ENCODE data around the gene RAD51B. TPM values are rescaled to one million over a fixed set of nuclear protein-coding genes. Genes with fewer than 3 reads are reported as not detected.

RAD51B gene
- polyA plus RNA-seq, 3 donors, result 3.6 to 11.6 (median 9.4) TPM

- H3K36me3 ChIP-seq (replicated peaks in 1 of 2; ENCODE audit: control insufficient read depth in 1 of 2, insufficient read depth in 2 of 2, low read length in 2 of 2), result no peaks in the 10 kb centered on the region
- no peak overlapping the region for H3K27ac ChIP-seq (ENCODE audit: low read depth in 1 of 2, low read length in 2 of 2)
- peaks cover 14 to 16% of the 10 kb centered on the region in 2 donors for H3K9me3 ChIP-seq (replicated peaks in 1 of 2; ENCODE audit: control insufficient read depth in 1 of 2, insufficient read depth in 1 of 2, low read length in 2 of 2)
- Mint-ChIP-seq H3K27me3 (ENCODE audit: low read depth in 3 of 3) (peaks cover 0 to 7% (median 3%) of the 10 kb centered on the region in 3 donors), H3K27ac (no peak overlapping the region), H3K36me3 (peaks cover 3 to 4% of the 10 kb centered on the region in 2 donors), H3K4me3 (no peak overlapping the region), H3K9me3 (peaks cover 9 to 31% (median 27%) of the 10 kb centered on the region in 7 donors), H3K4me1 (peaks cover 16% of the 10 kb centered on the region)
- H3K4me3 ChIP-seq (replicated peaks in 1 of 3; ENCODE audit: low read depth in 2 of 3, low read length in 3 of 3), result no peak overlapping the region
- no peaks in the 10 kb centered on the region for H4K20me1 ChIP-seq (ENCODE audit: insufficient read depth, low read length)
- no peak for TF ChIP-seq CTCF (IDR thresholded peaks at IDR 0.05)
- intact Hi-C loops (cut with micrococcal nuclease), result no loop called here
- H3K9ac ChIP-seq (ENCODE audit: insufficient read depth, low read length, poor library complexity, severe bottlenecking), result no peak overlapping the region
- H3K79me2 ChIP-seq (ENCODE audit: insufficient read depth, low read length), result no peaks in the 10 kb centered on the region
- H3K27me3 ChIP-seq (ENCODE audit: control insufficient read depth in 2 of 2, insufficient read depth in 2 of 2, low read length in 2 of 2), result no peaks in the 10 kb centered on the region
- H3K4me2 ChIP-seq (replicated peaks; ENCODE audit: extremely low read depth, low read length, poor library complexity, severe bottlenecking), result no peak overlapping the region
- no peak overlapping the region for H2AFZ ChIP-seq (ENCODE audit: insufficient read depth, low read depth, low read length, poor library complexity, severe bottlenecking)
- no peak for DNase-seq
- peaks cover 6 to 17% of the 10 kb centered on the region in 2 donors for H3K4me1 ChIP-seq (ENCODE audit: control insufficient read depth in 1 of 2, insufficient read depth in 2 of 2, low read length in 2 of 2)
Observed at GRCh38 chr14:68532496-68532895, 712.9 kb downstream of the RAD51B start.

GRCh38 chr14:68534276-68534675 is 714.7 kb downstream of the RAD51B start:
- intact Hi-C loops (cut with micrococcal nuclease), result no loop called here
- 100% methylated on average over 1 of the region's 3 CpGs for WGBS (ENCODE audit: insufficient coverage)
- no peaks in the 10 kb centered on the region for H3K79me2 ChIP-seq (ENCODE audit: insufficient read depth, low read length)
- H4K20me1 ChIP-seq (ENCODE audit: insufficient read depth, low read length), result no peaks in the 10 kb centered on the region
- H3K27ac ChIP-seq (ENCODE audit: low read depth in 1 of 2, low read length in 2 of 2), result no peak overlapping the region
- no peak overlapping the region for H3K27ac Mint-ChIP-seq
- no peak overlapping the region for H3K9ac ChIP-seq (ENCODE audit: insufficient read depth, low read length, poor library complexity, severe bottlenecking)
- no peak for TF ChIP-seq CTCF (IDR thresholded peaks at IDR 0.05)
- H3K4me3 ChIP-seq (replicated peaks in 1 of 3; ENCODE audit: low read depth in 2 of 3, low read length in 3 of 3), result no peak overlapping the region
- no peak for DNase-seq
- H3K27me3 ChIP-seq (ENCODE audit: control insufficient read depth in 2 of 2, insufficient read depth in 2 of 2, low read length in 2 of 2), result no peaks in the 10 kb centered on the region
- H3K4me3 Mint-ChIP-seq, result no peak overlapping the region
- H3K9me3 Mint-ChIP-seq, result peaks cover 6 to 28% (median 23%) of the 10 kb centered on the region in 7 donors
- H3K9me3 ChIP-seq (replicated peaks in 1 of 2; ENCODE audit: control insufficient read depth in 1 of 2, insufficient read depth in 1 of 2, low read length in 2 of 2), result peaks cover 11 to 16% of the 10 kb centered on the region in 2 donors
- no peak overlapping the region for H2AFZ ChIP-seq (ENCODE audit: insufficient read depth, low read depth, low read length, poor library complexity, severe bottlenecking)
- peaks cover under 1 to 4% of the 10 kb centered on the region in 2 donors for H3K36me3 Mint-ChIP-seq
- no peaks in the 10 kb centered on the region for H3K36me3 ChIP-seq (replicated peaks in 1 of 2; ENCODE audit: control insufficient read depth in 1 of 2, insufficient read depth in 2 of 2, low read length in 2 of 2)
- H3K27me3 Mint-ChIP-seq (ENCODE audit: low read depth in 3 of 3), result peaks cover 0 to 9% (median 3%) of the 10 kb centered on the region in 3 donors
- peaks cover under 1% of the 10 kb centered on the region for H3K4me1 Mint-ChIP-seq
- no peaks in the 10 kb centered on the region for H3K4me1 ChIP-seq (ENCODE audit: control insufficient read depth in 1 of 2, insufficient read depth in 2 of 2, low read length in 2 of 2)
- no peak overlapping the region for H3K4me2 ChIP-seq (replicated peaks; ENCODE audit: extremely low read depth, low read length, poor library complexity, severe bottlenecking)
